Smooth muscle cell (in vitro differentiated cells): Measurements from ENCODE around the gene PDE7B. TPM values are rescaled to one million over a fixed set of nuclear protein-coding genes. Genes with fewer than 3 reads are reported as not detected.

Source experiments
- DNase-seq: peaks from one replicate; lab custom pipeline; 2025; ENCODE audit not compliant: unreplicated experiment; lab: John Stamatoyannopoulos, UW
- H2AFZ ChIP-seq: fragments of 200-600 bp; sonication (generic); 2 replicates; pipeline ENCODE4 v1.6.0; 2016; ENCODE audit warnings: antibody characterized with exemption, low read depth, mild to moderate bottlenecking
- H3F3A ChIP-seq: fragments of 200-600 bp; sonication (generic); 2 replicates; pipeline ENCODE4 v1.6.0; 2017; ENCODE audit warnings: antibody characterized with exemption, low read depth
- H3K27ac ChIP-seq: fragments of 200-600 bp; sonication (generic); 2 replicates; pipeline ENCODE4 v1.5.1; 2016; ENCODE audit warnings: low read depth, mild to moderate bottlenecking
- H3K27me3 ChIP-seq: fragments of 200-600 bp; sonication (generic); 2 replicates; pipeline ENCODE4 v1.6.1; 2016; ENCODE audit warnings: low read depth, mild to moderate bottlenecking
- H3K36me3 ChIP-seq: fragments of 200-600 bp; sonication (generic); 2 replicates; pipeline ENCODE4 v1.5.1; 2016; ENCODE audit warnings: low read depth
- H3K4me1 ChIP-seq: fragments of 200-600 bp; sonication (generic); 2 replicates; pipeline ENCODE4 v1.5.1; 2016; ENCODE audit warnings: low read depth
- H3K4me2 ChIP-seq: fragments of 200-600 bp; sonication (generic); 2 replicates; pipeline ENCODE4 v1.6.0; 2016; ENCODE audit warnings: mild to moderate bottlenecking
- H3K4me3 ChIP-seq: fragments of 200-600 bp; sonication (generic); 2 replicates; pipeline ENCODE4 v1.5.1; 2016; ENCODE audit warnings: mild to moderate bottlenecking
- H3K79me2 ChIP-seq: fragments of 200-600 bp; sonication (generic); 2 replicates; pipeline ENCODE4 v1.6.0; 2016; ENCODE audit warnings: low read depth, mild to moderate bottlenecking
- H3K9ac ChIP-seq: fragments of 200-600 bp; sonication (generic); 2 replicates; pipeline ENCODE4 v1.6.0; 2016; ENCODE audit warnings: low read depth
- H3K9me3 ChIP-seq: fragments of 200-600 bp; sonication (generic); replicated peaks from 2 replicates; pipeline ENCODE4 v1.5.1; 2016; ENCODE audit warnings: low read depth
- H4K20me1 ChIP-seq: fragments of 200-600 bp; sonication (generic); 2 replicates; pipeline ENCODE4 v1.6.0; 2016; ENCODE audit warnings: low read depth
- WGBS: methylation state at CpG from one replicate; pipeline ENCODE4 v1.1.7; 2016; ENCODE audit warnings: low lambda C conversion rate; 5-methylcytosine and 5-hydroxymethylcytosine counted together
- polyA plus RNA-seq: library from polyadenylated mRNA; unstranded; fragments of >200 nt; fragmentation: Nextera tagmentation; extraction: Ambion mirVana; gene quantifications from 2 replicates; pipeline ENCODE4 v1.2.1, GENCODE V29; 2016
- total RNA-seq: library from RNA; depleted of rRNA; stranded (reverse); fragments of >200 nt; gene quantifications from 2 replicates; pipeline ENCODE4 v1.2.3, GENCODE V29; 2014
- TF ChIP-seq, protein P1 (sequence below): fragments of 200-600 bp; sonication (generic); IDR thresholded peaks from 2 replicates; pipeline ENCODE4 v1.5.1; 2017; ENCODE audit warnings: borderline replicate concordance, mild to moderate bottlenecking, antibody characterized with exemption; ENCODE audit not compliant: insufficient read depth, poor library complexity, severe bottlenecking

The PDE7B gene
- total and polyA plus RNA-seq, 2 experiments from 2014 or later = 23.5 to 36.9 TPM

DNA sequence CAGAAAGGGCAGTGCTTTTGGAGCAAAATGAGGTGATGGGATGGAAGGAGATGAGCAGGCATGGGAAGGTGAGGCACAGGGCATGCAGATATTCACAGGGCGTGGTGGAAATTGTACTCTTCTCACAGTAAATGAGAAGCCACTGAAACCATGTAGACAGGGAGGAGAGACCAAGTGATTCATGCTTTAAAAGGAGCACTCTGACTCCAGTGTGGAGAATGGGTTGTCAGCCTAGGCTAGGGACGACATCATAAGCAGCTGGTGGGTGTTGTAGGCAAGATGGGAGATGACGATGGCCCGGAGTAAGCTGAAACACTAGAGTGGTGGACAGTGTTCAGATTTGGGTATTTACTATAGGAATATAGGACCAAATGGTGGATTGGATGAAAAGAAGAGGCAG is 18.4 kb downstream of the PDE7B start:
- whole genome bisulfite sequencing = 75% methylated on average over 4 of the region's 4 CpGs
- no peak overlapping the region for H2AFZ ChIP-seq
- DNase-seq = no peak

DNA sequence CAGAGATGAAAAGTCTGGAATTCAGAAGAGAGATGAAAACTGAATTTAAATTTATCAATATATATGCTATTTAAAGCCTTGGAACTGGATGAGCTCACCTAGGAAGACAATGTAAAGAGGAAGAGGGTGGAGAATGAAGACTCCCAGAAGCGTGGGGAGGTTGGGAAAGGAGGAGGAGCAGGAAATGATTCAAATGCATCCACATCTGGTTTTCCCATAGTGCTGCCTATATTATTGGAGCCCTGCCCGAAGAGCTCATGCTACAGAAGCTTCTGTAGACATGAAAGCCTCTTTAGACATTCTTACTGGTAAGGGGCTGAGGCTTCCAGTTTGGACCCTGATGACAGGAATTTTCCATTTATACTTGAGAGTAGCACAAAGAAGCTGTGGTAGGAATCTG is 19.2 kb downstream of the PDE7B start:
- Histone ChIP-seq H3K4me1 (peaks cover 7% of the 10 kb centered on the region), H3K4me2 (peak overlapping the region; percentile 51), H4K20me1 (no peaks in the 10 kb centered on the region), H3K79me2 (peaks cover 41% of the 10 kb centered on the region), H3K9me3 (no peaks in the 10 kb centered on the region), H3K27me3 (no peaks in the 10 kb centered on the region), H3K27ac (peak overlapping the region; percentile 86), H3F3A (no peaks in the 10 kb centered on the region), H3K9ac (peak overlapping the region; percentile 54), H2AFZ (no peak overlapping the region), H3K4me3 (no peak overlapping the region), H3K36me3 (no peaks in the 10 kb centered on the region)
- TF ChIP-seq, protein P1, sequence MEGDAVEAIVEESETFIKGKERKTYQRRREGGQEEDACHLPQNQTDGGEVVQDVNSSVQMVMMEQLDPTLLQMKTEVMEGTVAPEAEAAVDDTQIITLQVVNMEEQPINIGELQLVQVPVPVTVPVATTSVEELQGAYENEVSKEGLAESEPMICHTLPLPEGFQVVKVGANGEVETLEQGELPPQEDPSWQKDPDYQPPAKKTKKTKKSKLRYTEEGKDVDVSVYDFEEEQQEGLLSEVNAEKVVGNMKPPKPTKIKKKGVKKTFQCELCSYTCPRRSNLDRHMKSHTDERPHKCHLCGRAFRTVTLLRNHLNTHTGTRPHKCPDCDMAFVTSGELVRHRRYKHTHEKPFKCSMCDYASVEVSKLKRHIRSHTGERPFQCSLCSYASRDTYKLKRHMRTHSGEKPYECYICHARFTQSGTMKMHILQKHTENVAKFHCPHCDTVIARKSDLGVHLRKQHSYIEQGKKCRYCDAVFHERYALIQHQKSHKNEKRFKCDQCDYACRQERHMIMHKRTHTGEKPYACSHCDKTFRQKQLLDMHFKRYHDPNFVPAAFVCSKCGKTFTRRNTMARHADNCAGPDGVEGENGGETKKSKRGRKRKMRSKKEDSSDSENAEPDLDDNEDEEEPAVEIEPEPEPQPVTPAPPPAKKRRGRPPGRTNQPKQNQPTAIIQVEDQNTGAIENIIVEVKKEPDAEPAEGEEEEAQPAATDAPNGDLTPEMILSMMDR = no peak
- 44% methylated on average over 2 of the region's 2 CpGs for WGBS
- DNase-seq = no peak

More for the DNA sequence above, 18.4 kb downstream of the PDE7B start:
- Histone ChIP-seq H3K79me2 (peaks cover 41% of the 10 kb centered on the region), H4K20me1 (no peaks in the 10 kb centered on the region), H3K4me3 (no peak overlapping the region), H3K9me3 (no peaks in the 10 kb centered on the region), H3F3A (no peaks in the 10 kb centered on the region), H3K4me1 (peaks cover 7% of the 10 kb centered on the region), H3K27ac (peak overlapping the region; percentile 86), H3K9ac (no peak overlapping the region), H3K27me3 (no peaks in the 10 kb centered on the region), H3K36me3 (no peaks in the 10 kb centered on the region), H3K4me2 (no peak overlapping the region)
- TF ChIP-seq, protein P1 = no peak

- 16% methylated on average over 1 of the region's 1 CpG for WGBS
- H2AFZ ChIP-seq = no peak overlapping the region
- H3K9ac ChIP-seq = peak overlapping the region; percentile 54
- H3K36me3 ChIP-seq = no peaks in the 10 kb centered on the region
- H3K4me3 ChIP-seq = no peak overlapping the region
- no peak for DNase-seq
- no peaks in the 10 kb centered on the region for H4K20me1 ChIP-seq
- H3K4me2 ChIP-seq = peak overlapping the region; percentile 51
- peaks cover 7% of the 10 kb centered on the region for H3K4me1 ChIP-seq
- H3K9me3 ChIP-seq = no peaks in the 10 kb centered on the region
- H3F3A ChIP-seq = no peaks in the 10 kb centered on the region
- peak overlapping the region; percentile 86 for H3K27ac ChIP-seq
- H3K79me2 ChIP-seq = peaks cover 41% of the 10 kb centered on the region
- no peaks in the 10 kb centered on the region for H3K27me3 ChIP-seq
- TF ChIP-seq, protein P1 = no peak
Measured at GRCh38 chr6:135871296-135871695, 19.8 kb downstream of the PDE7B start.

DNA sequence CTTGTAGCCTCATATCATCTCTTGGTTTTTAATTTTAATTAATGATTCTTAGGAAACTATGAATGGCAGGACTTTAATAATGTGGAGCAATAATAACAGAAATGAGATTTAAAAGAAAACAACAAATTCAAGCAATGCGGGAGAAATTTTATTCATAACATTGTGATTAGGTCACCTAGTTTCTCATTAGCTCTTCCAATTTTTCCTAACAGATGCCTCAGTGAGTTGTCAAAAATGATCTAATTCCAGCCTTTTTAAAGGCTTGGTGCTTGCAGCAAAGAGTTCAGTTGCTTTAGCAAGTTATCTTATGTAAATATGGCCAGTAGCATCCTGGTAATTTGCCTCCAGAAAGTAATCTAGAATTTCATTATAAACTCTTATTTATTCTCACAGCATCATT is 20.4 kb downstream of the PDE7B start:
- peak overlapping the region; percentile 86 for H3K27ac ChIP-seq
- H3K4me2 ChIP-seq = peak overlapping the region; percentile 51
- no peaks in the 10 kb centered on the region for H4K20me1 ChIP-seq
- no peak overlapping the region for H3K4me3 ChIP-seq
- no peaks in the 10 kb centered on the region for H3K36me3 ChIP-seq
- no peaks in the 10 kb centered on the region for H3K27me3 ChIP-seq
- no peak for DNase-seq
- 72% methylated on average over 1 of the region's 1 CpG for WGBS
- H3K4me1 ChIP-seq = peaks cover 7% of the 10 kb centered on the region
- H3K9me3 ChIP-seq = no peaks in the 10 kb centered on the region
- H3F3A ChIP-seq = no peaks in the 10 kb centered on the region
- TF ChIP-seq, protein P1 = no peak
- no peak overlapping the region for H2AFZ ChIP-seq
- H3K9ac ChIP-seq = peak overlapping the region; percentile 54
- H3K79me2 ChIP-seq = peaks cover 41% of the 10 kb centered on the region
